HG02610 (cell line): ENCODE results near the gene NUB1.

Experiments used
- ATAC-seq: cut with Tn5 transposase; IDR thresholded peaks from one replicate; pipeline ENCODE4 v1.9.1; 2021; ENCODE audit warnings: mild to moderate bottlenecking, moderate library complexity; ENCODE audit not compliant: unreplicated experiment

NUB1 gene

GRCh38 chr7:151343516-151343915 is 1.9 kb downstream of the NUB1 start:
- ATAC-seq: no peak

GRCh38 chr7:151345576-151346469 is 4.2 kb downstream of the NUB1 start:
- no peak for ATAC-seq

GRCh38 chr7:151346470-151346769 is 4.8 kb downstream of the NUB1 start:
- no peak for ATAC-seq

GRCh38 chr7:151347200-151347599 is 5.6 kb downstream of the NUB1 start:
- no peak for ATAC-seq

GRCh38 chr7:151348970-151349369 is 7.4 kb downstream of the NUB1 start:
- ATAC-seq: no peak

GRCh38 chr7:151349507-151349853 is 7.9 kb downstream of the NUB1 start:
- ATAC-seq: peak; percentile 41

- no peak for ATAC-seq
Observed at GRCh38 chr7:151351027-151351426, 9.4 kb downstream of the NUB1 start.

GRCh38 chr7:151351967-151352366 is 10.4 kb downstream of the NUB1 start:
- peak; percentile 35 for ATAC-seq

- no peak for ATAC-seq
Observed at GRCh38 chr7:151352512-151352911, 10.9 kb downstream of the NUB1 start.

- ATAC-seq: no peak
Observed at GRCh38 chr7:151361193-151361959, 19.8 kb downstream of the NUB1 start.

GRCh38 chr7:151363182-151363581 is 21.6 kb downstream of the NUB1 start:
- no peak for ATAC-seq

GRCh38 chr7:151366166-151366879 is 24.7 kb downstream of the NUB1 start:
- no peak for ATAC-seq

GRCh38 chr7:151366880-151367222 is 25.2 kb downstream of the NUB1 start:
- no peak for ATAC-seq

GRCh38 chr7:151367284-151367683 is 25.7 kb downstream of the NUB1 start:
- no peak for ATAC-seq

GRCh38 chr7:151368136-151368571 is 26.5 kb downstream of the NUB1 start:
- peak; percentile 92 for ATAC-seq

GRCh38 chr7:151371266-151371665 is 29.7 kb downstream of the NUB1 start:
- no peak for ATAC-seq

- ATAC-seq: no peak
Observed at GRCh38 chr7:151372612-151373265, 31.1 kb downstream of the NUB1 start.

- no peak for ATAC-seq
Observed at GRCh38 chr7:151373599-151373998, 32.0 kb downstream of the NUB1 start.

GRCh38 chr7:151374139-151374538 is 32.5 kb downstream of the NUB1 start:
- ATAC-seq: no peak

- ATAC-seq: no peak
Observed at GRCh38 chr7:151374726-151375125, 33.1 kb downstream of the NUB1 start.

- ATAC-seq: no peak
Observed at GRCh38 chr7:151375530-151376217, 34.1 kb downstream of the NUB1 start.
